HG03378 (cell line): ENCODE data around the gene KCNJ12.
"Not testable (repeated sequence)": the region's sequence is repeated elsewhere in the genome, so short reads cannot be mapped to it uniquely, and the experiment has no call there.

Experiments
- ATAC-seq: cut with Tn5 transposase; IDR thresholded peaks from one replicate; pipeline ENCODE4 v1.9.1; 2021; ENCODE audit warnings: mild to moderate bottlenecking, moderate library complexity; ENCODE audit not compliant: unreplicated experiment

Gene KCNJ12

DNA sequence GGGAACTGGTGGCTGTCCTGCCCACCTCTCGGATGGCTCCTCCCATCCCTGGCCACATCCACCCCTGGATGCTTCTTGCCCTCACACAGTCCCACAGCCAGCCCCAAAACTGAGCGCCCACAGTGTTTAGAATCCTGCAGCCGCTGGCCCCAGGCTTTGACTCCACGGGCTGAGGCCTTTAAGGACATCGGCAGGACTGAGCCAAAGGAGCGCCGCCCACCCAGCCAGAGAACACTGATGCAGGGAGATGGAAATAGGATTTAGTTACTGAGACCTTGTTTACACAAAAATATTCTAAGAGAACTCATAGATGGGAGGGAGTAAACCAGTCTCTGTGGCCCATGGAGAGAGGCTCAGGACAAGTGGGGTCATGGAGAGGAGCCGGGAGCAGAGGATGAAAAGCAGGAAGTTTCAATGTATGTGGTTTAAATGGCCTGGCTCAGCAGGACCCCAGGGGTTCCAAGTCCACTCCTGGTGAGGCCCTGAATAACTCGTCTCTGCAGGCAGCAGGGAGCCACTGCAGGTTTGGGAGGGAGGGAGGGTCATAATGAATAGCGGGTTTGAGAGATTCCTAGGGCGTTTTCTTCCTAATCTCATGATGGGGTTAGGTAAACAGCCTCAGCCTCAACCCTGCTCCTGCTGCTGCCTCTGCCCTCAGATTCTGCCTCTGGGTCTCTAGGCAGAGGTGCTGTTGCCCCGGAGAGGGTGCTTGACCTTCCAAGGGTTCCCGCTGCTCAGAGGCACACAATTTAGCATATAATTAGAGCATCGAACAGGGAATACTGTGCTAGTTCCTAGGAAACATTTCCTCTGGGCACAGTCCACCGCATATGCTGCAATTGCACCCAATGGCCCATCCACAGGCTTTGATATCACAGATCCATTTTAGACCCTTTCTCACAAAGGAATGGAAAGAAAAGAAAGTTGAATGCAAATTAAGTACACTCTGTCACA is 61.0 kb downstream of the KCNJ12 start:
- not testable (repeated sequence) for ATAC-seq

DNA sequence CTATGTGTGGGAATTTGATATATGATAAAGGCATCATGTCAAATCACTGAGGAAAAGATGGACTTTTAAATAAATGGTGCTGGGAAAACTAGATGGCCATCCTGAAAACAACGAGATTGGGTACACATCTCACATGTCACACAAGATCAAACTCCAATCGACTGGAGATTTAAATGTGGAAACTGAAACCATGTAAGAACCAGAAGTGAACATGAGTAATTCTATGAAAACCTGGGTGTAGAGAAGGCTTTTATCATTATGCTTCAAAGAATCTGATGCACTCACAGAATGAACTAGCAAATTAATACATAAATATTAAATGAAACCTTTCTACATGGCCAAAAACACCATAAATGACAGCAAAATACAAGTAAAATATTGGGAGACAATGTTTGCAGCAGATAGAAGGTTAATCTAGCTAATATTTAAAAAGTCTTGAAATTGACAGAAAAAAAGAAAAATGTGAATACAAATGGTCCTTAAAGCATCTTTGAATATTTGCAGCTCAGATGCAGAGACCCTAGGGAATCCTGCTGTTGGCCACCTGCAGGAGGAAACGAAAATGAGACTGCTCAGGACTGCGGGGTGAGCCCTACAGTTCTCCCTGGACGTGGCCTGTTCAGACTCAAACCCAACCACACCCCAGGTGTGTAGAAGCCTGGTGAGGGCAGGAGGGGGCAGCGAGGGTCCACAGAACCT is 62.3 kb downstream of the KCNJ12 start:
- ATAC-seq, result not testable (repeated sequence)

DNA sequence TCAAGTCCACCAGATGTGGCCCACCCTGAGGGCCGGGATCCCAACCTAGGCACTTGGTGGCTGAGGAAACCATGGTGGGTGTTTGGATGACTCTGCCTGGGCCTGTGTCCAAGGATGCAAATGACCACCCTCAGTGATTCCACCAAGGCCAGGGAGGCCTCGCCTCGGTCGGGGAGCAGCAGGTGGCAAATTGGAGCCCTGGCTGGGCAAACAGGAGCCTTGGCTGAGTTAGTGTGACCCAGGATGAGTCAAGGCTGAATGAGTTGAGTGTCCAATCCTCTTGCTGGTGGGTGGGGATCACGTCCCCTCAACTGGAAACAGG is 62.8 kb downstream of the KCNJ12 start:
- ATAC-seq, result not testable (repeated sequence)

DNA sequence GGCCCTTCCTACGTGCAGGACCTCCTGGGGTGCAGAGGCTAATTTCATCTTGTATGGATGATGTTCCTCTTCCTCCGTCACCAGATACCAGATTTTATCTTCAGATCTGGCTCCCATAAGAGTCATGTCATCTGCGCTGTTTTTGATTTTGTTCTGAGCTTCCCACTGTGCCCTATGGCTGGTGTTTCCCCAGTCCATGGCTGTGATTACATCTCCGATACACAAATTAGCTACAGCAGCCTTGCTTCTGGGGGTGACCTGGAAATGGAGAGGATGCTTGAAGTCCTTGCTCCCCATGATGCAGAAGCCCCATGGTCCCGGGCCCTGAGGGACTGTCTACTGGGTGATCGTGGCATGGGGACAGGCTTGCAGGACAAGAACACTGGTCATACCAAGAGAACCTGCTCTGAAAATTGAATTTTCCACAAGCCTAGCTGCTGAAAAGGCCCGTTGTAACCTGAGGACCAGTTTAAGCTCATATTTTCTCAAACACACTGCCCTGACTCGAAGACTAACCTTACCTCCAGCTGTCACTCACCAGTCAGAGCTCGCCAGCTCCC is 69.0 kb downstream of the KCNJ12 start:
- ATAC-seq, result no peak

DNA sequence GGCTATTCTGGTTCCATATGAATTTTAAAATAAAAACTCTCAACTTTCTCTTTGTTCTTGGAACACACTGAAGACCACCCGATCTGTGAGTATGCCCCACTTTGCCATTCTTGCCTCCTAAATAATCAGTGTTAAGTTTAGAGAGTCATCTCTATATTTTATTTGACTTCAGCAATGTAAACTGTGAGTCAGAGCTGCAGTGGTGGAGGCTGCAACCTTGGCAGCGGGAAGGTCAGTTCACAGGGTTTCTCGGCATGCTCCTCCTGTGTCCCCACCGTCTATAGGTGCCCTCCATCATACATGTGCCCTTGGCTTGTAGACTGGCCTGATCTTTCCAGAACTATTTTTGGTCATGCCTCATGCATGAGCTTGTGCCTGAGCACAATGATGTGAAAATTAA is 71.4 kb downstream of the KCNJ12 start:
- ATAC-seq, result not testable (repeated sequence)

DNA sequence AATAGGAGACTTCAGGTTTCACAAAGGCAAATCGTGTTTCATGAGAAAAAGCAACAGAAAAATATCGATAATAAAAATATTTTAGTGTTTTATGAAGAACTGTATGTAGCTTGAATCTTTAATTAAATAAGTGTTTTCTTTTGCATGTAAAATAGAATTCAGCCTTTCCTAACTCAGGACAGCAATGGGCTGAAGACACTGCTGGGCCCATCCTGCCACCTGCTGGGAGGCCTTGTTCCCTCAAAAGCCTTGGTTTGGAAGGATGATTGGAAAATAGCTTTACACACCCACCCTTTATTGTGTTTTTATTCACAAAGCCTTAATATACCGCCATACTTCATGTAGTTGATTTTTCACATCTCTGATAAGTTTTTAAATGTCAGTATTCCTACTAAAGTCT is 73.7 kb downstream of the KCNJ12 start:
- not testable (repeated sequence) for ATAC-seq

DNA sequence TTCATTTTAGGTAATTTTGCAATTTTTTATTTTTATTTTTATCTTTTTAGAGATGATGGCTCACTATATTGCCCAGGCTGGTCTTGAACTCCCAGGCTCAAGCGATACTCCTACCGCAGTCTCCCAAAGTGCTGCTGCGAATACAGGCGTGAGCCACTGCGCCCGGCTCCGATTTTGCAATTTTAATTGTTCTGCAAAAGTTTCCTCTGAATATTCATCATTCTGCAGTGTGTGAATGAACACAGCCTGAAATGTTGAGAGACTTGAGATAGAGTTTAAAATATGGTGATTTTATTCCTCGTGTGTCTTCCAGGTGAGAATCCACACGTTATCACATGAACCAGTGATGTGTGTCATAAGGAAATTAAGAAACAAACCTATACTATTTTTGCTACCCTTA is 75.8 kb downstream of the KCNJ12 start:
- no peak for ATAC-seq

DNA sequence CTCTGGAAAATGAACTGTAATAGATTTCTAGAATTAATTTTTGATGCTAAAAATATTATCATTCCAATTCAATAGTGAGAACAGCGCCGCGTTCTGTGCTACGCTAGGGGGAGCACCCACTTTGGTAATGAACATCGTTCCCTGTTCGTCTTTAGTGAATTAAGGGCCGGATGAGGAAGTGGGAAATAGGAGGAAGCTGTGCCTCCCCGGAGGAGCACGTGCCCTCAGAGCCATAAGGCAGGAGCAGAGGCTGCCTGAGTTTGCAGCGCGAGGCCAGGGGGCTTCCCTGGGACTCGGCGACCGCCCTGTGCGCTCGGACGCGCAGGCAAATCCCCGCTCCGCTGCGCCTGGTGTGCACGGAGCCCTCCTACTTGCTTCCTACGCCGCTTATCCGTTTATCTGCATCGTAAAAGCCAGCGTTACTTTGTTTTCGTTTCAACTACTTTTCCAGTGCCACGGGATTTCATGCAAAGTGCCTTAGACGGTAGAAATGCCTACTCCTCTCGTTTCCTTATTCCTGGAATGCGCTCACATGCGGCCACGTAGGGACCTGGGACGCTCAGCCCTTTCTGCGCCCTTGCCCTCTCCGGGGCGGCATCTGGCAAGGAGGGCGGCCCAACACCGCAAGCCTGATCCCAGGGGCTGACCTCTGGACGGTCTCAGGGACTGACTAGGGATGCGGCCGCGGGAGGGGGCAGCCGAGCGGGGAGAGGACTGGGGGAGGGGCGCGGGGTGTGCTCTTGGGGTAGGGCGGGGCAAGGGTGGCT is 76.4 kb downstream of the KCNJ12 start:
- ATAC-seq, result no peak

DNA sequence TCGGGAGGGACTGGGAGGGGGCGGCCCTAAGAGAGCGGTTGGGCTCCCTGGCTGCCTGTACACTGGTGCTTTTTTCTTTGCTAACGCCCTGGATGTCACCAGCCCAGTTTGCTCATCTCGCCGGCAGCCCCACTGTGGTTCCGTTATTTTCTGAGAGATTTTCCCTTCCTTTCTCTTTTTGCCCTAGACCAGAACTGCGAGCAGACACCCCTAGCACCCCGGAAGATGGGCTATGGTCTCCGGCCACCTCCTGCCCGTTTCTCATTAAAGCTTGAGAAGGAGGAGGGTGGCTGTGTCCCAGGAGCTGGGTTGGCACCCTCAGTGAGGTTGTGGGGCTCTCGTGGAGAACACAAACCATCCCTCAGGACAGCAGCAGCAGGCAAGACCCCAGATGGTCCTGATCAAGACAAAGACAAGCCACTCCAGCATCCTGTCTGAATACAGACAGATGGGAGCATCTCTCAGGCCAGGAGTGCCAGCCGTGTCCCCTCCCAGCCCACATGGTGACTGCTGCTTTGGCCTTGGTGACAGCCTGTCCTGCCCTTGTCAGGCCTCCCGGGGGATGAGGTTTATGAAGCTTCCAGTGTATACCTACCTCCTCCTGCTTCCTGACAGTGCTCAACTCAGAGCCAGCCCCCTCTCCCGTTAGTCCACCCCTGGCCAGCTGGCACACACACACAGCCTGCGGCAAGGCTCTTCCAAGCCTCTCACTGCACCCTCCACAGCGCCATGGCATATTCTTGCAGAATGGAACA is 77.2 kb downstream of the KCNJ12 start:
- no peak for ATAC-seq

DNA sequence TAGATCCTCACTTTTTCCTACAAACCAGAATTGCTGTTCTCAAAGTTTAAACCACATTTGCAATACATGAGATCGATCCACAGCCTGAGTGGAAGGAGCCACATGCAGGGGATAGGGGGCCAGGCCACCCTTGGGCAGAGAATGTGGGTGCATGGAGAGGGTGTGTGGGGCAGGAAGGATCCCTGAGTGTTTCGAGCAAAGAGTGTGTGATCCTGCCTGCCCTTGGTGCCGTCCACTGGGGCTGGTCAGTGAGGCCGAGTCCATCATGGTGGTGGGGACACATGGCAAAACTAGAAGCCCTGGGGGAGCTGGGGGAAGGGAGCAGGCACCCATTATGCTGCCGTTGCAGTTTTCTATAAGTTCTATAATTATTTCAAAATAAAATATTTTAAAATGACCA is 77.8 kb downstream of the KCNJ12 start:
- not testable (repeated sequence) for ATAC-seq

DNA sequence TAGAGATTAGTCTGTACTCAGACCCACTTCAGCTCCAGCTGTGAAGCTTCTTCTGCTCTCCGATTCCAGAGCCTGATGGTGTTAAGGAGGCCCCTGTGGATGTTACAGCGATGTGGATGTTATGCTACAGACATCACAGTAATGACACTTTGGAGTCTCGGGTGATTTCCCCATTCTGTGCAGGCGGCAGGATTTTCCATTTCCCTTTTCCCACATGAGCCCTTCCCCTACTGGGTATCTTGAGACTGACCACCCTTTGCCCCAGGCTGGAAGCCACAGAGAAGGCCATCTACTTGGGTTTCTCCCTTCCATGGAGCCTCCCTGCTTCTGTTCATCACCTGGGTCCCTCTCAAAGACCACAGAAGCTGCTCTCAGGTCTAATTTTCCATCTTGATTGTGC is 78.3 kb downstream of the KCNJ12 start:
- no peak for ATAC-seq

DNA sequence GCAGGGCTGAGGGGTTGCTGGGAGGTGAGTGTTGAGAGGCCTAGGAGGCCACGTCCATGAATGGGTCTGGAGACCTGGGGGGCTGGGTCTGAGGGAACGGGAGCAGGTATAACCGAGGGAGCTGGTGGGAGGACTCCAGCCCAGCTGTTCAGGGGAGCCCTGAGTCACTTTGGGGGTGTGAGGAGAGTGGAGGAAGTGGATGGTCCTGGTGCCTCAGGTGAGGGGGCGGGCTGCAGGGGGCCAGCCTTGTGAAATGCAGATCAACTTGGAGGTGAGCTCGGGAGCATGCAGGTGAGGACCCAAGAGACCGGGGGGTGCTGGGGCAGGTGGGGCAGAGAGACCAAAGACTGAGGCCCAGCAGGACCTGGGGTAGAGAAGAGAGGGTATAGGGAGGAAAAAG is 79.6 kb downstream of the KCNJ12 start:
- ATAC-seq, result no peak

DNA sequence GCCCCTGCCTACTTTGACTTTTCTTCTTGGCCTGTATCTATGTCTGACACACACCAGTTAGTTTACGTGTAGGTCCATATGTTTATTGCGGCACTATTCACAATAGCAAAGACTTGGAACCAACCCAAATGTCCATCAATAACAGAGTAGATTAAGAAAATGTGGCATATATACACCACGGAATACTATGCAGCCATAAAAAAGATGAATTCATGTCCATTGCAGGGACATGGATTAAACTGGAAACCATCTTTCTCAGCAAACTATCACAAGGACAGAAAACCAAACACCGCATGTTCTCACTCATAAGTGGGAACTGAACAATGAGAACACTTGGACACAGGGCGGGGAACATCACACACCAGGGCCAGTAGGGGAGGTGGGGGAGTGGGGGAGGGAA is 80.3 kb downstream of the KCNJ12 start:
- ATAC-seq, result not testable (repeated sequence)

DNA sequence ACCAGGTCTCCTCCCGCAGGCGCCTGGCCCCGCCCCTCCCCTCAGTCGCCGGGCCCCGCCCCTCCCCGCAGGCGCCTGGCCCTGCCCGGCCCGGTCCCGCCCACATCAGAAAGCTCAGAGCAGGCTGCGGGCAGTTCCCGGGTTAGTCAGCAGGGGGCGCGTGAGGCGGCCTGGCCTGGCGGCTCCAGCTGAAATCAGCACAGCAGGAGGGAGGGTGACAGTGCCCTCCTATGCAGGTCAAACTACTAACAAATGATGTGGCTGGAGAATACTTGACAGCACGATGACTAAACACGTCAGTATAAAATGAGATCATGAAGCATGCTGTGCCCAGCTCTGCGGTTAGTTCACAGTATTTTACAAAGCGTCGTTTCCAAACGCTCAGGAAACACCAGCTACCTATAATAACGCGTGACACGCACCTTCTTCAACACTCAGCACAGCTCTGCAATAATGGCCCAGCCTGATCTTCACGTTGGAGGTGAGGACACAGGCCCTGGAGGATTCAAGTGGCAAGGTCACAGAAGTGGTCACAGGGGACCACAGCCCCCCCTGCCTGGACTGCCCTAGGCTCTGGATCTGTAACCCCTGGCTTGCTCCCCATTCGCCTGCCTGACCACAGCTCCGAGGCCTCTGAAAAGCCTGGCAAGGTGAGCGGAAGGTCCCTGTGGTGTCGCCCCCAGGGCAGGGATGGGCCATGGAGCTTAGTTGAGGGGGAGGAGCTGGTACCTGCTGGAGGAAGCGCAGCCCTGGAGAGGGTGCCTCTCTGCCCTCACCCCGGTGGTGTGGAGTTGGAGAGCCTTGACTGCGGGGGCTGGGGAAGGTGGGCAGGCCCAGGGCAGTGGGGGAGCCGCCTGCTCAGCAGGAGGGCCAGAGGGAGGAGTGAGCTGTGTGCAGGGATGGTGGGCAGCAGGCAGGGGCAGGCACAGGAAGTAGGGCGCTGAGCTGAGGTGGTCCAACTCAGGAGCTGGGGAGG is 81.2 kb downstream of the KCNJ12 start:
- peak; percentile 62 for ATAC-seq

DNA sequence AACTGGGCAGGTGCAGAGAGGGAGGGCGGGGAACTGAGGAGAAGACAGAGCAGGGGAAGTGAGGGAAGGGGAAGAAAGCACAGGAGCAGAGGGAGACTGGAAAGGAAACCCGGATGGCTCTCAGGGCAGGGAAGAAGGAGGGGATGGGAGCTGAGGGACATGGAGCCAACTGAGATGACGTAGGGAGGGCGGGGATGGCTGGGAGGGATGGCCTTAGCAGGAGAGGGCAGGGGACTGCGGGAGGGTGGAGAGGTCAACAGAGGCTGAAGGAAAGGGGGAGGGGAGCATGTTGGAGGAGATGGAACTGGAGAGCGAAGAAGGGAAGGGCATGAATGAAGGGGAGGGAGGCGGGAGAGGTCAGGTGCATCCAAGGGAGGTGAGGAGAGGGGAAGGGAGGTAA is 81.9 kb downstream of the KCNJ12 start:
- no peak for ATAC-seq

DNA sequence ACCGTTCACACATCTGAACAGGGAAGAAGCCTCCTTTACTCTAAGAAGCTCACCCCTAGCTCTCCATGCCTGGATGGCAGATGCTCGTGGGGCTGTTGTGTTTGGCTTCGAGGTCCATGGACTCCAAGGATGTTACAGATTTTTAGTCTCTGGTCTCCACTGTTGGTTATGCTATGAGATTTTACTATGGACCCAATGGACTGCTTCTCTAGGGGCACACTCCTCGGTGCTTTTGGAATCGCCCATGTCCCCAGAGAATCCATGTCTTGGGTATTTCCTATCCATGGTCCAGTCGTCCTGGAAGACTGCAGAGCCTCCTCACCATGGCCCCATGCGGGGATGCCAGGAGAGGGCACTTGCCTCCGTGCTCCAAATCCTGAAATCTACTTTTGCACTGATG is 83.4 kb downstream of the KCNJ12 start:
- ATAC-seq, result no peak

DNA sequence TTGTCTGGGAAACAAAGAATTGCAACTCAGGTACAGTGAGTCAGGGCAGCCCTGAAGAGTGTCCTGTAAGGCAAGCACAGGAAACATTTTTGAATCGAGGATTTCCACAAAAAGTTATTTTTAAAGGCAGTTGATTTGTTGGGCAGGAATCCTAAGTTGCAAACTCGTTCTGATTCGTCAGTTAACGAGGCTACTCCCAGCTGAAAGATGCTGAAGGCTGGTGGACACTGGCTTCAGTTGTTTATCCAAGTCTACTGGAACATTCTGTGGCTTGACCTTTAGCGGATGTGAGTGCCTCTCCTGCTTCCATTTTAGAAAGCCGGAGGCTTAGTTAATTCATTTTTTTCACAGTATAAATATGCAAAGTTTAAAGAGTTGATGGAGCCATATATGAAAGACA is 84.2 kb downstream of the KCNJ12 start:
- no peak for ATAC-seq

DNA sequence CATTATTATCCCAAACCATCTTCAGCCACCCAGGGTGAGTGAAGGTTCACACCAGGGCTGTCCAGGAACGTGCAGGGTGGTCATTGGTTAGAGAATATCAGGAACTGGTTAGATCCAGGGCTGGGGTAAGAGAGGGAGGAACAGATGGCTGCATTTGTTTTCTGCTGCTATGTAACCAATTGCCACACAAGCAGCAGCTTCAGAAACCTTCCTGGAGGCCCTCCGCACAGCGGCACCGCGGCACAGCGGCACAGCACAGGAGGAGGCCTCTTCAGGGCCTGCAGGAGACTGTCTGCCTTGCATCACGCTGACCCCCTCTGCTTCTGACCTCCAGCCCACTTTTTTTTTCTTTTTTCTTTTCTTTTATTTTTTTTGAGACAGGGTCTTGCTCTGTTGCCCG is 86.1 kb downstream of the KCNJ12 start:
- no peak for ATAC-seq

DNA sequence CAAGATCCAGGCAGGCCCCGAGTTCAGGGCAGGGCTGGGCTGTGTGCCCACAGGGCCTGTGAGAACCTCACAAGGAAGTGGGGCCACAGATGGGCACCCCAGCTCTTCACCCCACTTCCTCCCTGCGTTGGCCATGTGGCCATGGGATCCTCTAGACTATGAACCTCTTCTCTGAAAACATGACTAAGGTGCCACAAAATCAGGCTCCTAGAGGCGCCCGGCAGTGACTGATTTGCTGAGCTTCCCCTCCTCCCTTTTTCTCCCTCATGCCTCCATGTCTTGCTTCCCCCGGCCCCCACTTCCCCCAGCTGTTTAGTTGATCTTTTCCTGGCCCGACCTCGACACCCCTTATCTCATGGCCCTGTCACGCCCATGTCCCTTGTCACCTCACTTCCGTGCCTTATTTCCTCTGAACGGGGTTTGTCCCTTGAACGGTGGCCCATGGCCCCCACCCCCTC is 87.1 kb downstream of the KCNJ12 start:
- ATAC-seq, result no peak
